HUES6 (cell line): ENCODE results near the gene HFE.
A peak's percentile ranks its signal among the peaks of the same experiment; 100 is the strongest.

ENCODE experiments used
- H3K27ac ChIP-seq: 2 replicates; pipeline ENCODE4 v1.7.0; 2013; ENCODE audit warnings: low read depth, mild to moderate bottlenecking, low read length, inconsistent platforms
- H3K27me3 ChIP-seq: 2 replicates; pipeline ENCODE4 v1.6.1; 2013; ENCODE audit warnings: low read length; ENCODE audit not compliant: control insufficient read depth, insufficient read depth
- H3K36me3 ChIP-seq: 2 replicates; pipeline ENCODE4 v1.6.1; 2013; ENCODE audit warnings: low read length; ENCODE audit not compliant: control insufficient read depth, insufficient read depth
- H3K4me1 ChIP-seq: 2 replicates; pipeline ENCODE4 v1.6.1; 2013; ENCODE audit warnings: low read length; ENCODE audit not compliant: control insufficient read depth, insufficient read depth
- H3K4me3 ChIP-seq: 2 replicates; pipeline ENCODE4 v1.5.1; 2013; ENCODE audit warnings: low read depth, low read length
- H3K9ac ChIP-seq: one replicate; pipeline ENCODE4 v1.6.1; 2013; ENCODE audit warnings: mild to moderate bottlenecking, low read length
- H3K9me3 ChIP-seq: 2 replicates; pipeline ENCODE4 v1.6.1; 2013; ENCODE audit warnings: low read depth, low read length; ENCODE audit not compliant: control insufficient read depth, insufficient read depth

Gene HFE

GRCh38 chr6:26094036-26094435 lies 6.8 kb downstream of the HFE start:
- Histone ChIP-seq H3K4me1 (no peaks in the 10 kb centered on the region), H3K9ac (no peak overlapping the region), H3K27me3 (no peaks in the 10 kb centered on the region), H3K27ac (no peak overlapping the region), H3K9me3 (no peaks in the 10 kb centered on the region), H3K4me3 (no peak overlapping the region), H3K36me3 (no peaks in the 10 kb centered on the region)

DNA sequence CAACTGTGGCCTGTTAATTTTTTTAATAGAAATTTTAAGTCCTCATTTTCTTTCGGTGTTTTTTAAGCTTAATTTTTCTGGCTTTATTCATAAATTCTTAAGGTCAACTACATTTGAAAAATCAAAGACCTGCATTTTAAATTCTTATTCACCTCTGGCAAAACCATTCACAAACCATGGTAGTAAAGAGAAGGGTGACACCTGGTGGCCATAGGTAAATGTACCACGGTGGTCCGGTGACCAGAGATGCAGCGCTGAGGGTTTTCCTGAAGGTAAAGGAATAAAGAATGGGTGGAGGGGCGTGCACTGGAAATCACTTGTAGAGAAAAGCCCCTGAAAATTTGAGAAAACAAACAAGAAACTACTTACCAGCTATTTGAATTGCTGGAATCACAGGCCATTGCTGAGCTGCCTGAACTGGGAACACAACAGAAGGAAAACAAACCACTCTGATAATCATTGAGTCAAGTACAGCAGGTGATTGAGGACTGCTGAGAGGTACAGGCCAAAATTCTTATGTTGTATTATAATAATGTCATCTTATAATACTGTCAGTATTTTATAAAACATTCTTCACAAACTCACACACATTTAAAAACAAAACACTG lies 10.1 kb downstream of the HFE start:
- Histone ChIP-seq H3K36me3 (no peaks in the 10 kb centered on the region), H3K4me3 (no peak overlapping the region), H3K27ac (no peak overlapping the region), H3K27me3 (no peaks in the 10 kb centered on the region), H3K4me1 (no peaks in the 10 kb centered on the region), H3K9ac (no peak overlapping the region), H3K9me3 (no peaks in the 10 kb centered on the region)

DNA sequence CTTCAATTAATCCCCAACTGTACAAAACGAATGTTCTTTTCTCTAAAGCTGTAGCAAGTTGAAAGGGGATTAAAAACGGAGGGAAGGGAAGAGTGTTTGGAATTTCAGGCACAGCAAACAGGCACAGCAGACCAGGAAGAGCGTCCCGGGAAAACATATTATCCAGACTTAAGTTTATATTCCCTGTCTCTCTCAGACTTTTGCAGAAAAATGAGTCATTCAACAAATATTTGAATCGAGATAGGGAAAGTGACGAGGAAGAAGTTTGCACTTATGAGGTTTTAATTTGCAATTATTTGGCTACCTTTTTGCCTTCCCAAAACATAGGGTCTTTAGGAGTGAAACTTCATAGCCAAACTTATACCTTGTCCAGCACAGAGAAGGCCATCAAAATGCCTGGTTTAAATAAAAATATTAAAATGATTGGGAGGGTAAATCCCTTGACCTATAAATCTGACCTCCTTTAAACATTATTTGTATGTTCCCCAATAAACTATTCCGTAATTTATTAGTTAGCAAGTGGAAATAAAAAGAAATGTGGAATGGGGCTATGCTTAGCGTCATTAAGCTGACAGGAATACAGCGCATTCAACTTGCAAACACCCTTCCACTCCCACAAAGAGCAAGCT lies 16.0 kb downstream of the HFE start:
- H3K27ac ChIP-seq = peak overlapping the region; percentile 71
- peaks cover 17% of the 10 kb centered on the region for H3K9me3 ChIP-seq
- no peaks in the 10 kb centered on the region for H3K36me3 ChIP-seq
- peak overlapping the region; percentile 32 for H3K9ac ChIP-seq
- H3K4me3 ChIP-seq = peak overlapping the region; percentile 60; the same call in 1 of the 2 replicates
- H3K4me1 ChIP-seq = peaks cover 7% of the 10 kb centered on the region
- H3K27me3 ChIP-seq = no peaks in the 10 kb centered on the region

DNA sequence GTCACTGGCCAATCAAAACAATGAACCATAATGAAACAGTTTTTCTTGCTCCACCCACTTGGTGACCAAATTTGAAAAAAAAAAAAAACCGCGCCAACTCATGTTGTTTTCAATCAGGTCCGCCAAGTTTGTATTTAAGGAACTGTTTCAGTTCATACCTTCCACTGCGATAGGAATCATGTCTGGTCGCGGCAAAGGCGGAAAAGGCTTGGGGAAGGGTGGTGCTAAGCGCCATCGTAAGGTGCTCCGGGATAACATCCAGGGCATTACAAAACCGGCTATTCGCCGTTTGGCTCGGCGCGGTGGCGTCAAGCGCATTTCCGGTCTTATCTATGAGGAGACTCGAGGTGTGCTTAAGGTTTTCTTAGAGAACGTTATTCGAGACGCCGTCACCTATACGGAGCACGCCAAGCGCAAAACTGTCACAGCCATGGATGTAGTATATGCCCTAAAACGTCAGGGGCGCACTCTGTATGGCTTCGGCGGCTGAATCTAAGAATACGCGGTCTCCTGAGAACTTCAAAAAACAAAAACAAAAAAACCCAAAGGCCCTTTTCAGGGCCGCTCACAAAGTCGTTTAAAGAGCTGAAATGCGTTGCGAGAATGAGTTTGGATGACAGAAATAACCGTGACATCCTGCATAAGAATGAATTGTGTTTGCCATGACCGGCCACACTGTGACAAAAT lies 16.7 kb downstream of the HFE start:
- H3K9ac ChIP-seq = peak overlapping the region; percentile 81
- no peaks in the 10 kb centered on the region for H3K27me3 ChIP-seq
- peaks cover 17% of the 10 kb centered on the region for H3K9me3 ChIP-seq
- peak overlapping the region; percentile 41; the same call in 1 of the 2 replicates for H3K27ac ChIP-seq
- peak overlapping the region; percentile 60 for H3K4me3 ChIP-seq
- H3K4me1 ChIP-seq = peaks cover 7% of the 10 kb centered on the region
- no peaks in the 10 kb centered on the region for H3K36me3 ChIP-seq

DNA sequence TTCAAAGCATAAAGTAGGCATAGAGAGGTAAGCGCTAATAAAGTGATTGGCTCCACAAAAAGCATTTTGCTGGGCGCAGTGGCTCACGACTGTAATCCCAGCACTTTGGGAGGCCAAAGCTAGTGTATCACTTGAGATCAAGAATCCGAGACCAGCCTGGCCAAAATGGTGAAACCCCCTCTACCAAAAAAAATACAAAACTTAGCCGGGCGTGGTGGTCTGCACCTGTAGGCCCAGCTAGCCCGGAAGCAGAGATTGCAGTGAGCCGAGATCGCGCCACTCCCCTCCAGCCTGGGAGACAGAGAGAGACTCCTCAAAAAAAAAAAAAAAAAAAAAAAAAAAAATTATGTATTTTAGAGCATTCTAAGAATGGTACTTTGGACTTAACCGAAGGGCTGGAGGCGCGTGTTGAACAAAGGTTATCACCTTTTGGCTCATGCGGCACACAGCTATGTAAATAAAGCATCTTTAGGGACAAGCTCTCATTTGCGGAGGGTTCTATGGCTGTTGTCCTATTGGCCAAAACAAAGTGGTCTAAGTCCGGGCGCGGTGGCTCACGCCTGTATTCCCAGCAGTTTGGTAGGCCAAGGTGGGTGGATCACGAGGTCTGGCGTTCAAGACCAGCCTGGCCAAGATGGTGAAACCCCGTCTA lies 17.4 kb downstream of the HFE start:
- peak overlapping the region; percentile 60 for H3K4me3 ChIP-seq
- peak overlapping the region; percentile 41; the same call in 1 of the 2 replicates for H3K27ac ChIP-seq
- H3K9ac ChIP-seq = peak overlapping the region; percentile 81
- no peaks in the 10 kb centered on the region for H3K27me3 ChIP-seq
- peaks cover 17% of the 10 kb centered on the region for H3K9me3 ChIP-seq
- H3K4me1 ChIP-seq = peaks cover 7% of the 10 kb centered on the region
- no peaks in the 10 kb centered on the region for H3K36me3 ChIP-seq

DNA sequence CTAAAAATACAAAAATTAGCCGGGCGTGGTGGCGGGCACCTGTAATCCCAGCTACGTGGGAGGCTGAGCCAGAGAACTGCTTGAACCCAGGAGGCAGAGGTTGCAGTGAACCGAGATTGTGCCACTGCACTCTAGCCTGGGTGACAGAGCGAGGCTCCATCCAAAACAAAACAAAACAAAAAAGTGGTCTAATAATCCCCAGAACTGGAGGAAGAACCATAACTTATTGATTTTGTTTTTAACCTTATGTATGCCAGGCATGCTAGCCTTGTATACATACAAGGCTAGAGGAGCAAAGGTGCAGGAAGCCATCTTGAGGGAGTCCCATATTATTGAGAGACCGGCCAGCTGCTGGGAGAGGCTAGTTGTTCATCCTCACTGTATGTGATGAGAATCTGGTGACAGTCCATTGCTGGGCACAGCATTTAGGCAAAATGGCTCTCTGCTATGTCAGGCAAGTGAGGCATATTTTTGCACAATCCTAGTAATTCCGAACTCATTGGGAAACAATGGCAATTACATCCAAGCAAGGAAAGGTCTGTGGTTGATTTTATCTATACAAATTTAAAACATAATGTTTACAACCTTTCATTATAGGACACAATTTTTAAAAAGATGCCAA lies 18.0 kb downstream of the HFE start:
- Histone ChIP-seq H3K4me3 (no peak overlapping the region), H3K4me1 (peaks cover 7% of the 10 kb centered on the region), H3K27ac (no peak overlapping the region), H3K36me3 (no peaks in the 10 kb centered on the region), H3K27me3 (no peaks in the 10 kb centered on the region), H3K9me3 (peaks cover 17% of the 10 kb centered on the region), H3K9ac (no peak overlapping the region)

GRCh38 chr6:26105842-26106241 lies 18.6 kb downstream of the HFE start:
- H3K4me3 ChIP-seq = no peak overlapping the region
- H3K27ac ChIP-seq = no peak overlapping the region
- H3K9ac ChIP-seq = no peak overlapping the region
- no peaks in the 10 kb centered on the region for H3K36me3 ChIP-seq
- peaks cover 7% of the 10 kb centered on the region for H3K4me1 ChIP-seq
- H3K27me3 ChIP-seq = no peaks in the 10 kb centered on the region
- H3K9me3 ChIP-seq = peaks cover 17% of the 10 kb centered on the region

GRCh38 chr6:26107935-26108334 lies 20.7 kb downstream of the HFE start:
- H3K27ac ChIP-seq = no peak overlapping the region
- H3K4me1 ChIP-seq = peaks cover 5% of the 10 kb centered on the region
- no peaks in the 10 kb centered on the region for H3K27me3 ChIP-seq
- H3K4me3 ChIP-seq = no peak overlapping the region
- no peaks in the 10 kb centered on the region for H3K36me3 ChIP-seq
- no peak overlapping the region for H3K9ac ChIP-seq
- peaks cover 17% of the 10 kb centered on the region for H3K9me3 ChIP-seq

DNA sequence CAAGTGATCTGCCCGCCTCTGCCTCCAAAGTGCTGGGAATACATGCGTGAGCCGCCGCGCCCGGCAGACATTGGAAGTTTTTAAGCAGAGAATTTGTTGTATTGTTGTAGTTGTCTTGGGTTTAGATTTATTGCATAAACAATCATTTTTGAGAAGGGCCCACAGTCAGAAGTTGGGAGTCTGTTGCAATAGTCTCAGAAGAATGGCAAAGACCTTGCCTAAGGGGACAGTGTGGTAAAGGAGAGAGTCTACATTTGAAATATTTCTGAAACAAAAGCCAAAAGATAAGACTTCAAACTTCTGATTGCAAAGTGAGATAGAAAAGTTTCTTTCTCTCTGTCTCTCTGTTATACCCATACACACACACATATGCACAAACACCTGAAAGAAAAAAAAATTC lies 22.5 kb downstream of the HFE start:
- H3K9me3 ChIP-seq = peaks cover 17% of the 10 kb centered on the region
- H3K36me3 ChIP-seq = no peaks in the 10 kb centered on the region
- H3K27me3 ChIP-seq = no peaks in the 10 kb centered on the region
- no peaks in the 10 kb centered on the region for H3K4me1 ChIP-seq
- H3K9ac ChIP-seq = no peak overlapping the region
- H3K27ac ChIP-seq = no peak overlapping the region
- H3K4me3 ChIP-seq = no peak overlapping the region

- Histone ChIP-seq H3K9ac (no peak overlapping the region), H3K36me3 (no peaks in the 10 kb centered on the region), H3K9me3 (no peaks in the 10 kb centered on the region), H3K4me3 (no peak overlapping the region), H3K4me1 (no peaks in the 10 kb centered on the region), H3K27me3 (no peaks in the 10 kb centered on the region), H3K27ac (no peak overlapping the region)
Measured at GRCh38 chr6:26113570-26113969, 26.3 kb downstream of the HFE start.
